HCT116 (cell line): ENCODE measurements around the gene NUP43. TPM values are rescaled to one million over a fixed set of nuclear protein-coding genes. Genes with fewer than 3 reads are reported as not detected.

Experiments used
- ATAC-seq: fragments of 200-7000 bp; cut with Tn5 transposase; 2 replicates; pipeline ENCODE4 v1.9.1; 2020; ENCODE audit warnings: mild to moderate bottlenecking, moderate library complexity
- BruUV-seq: library from RNA; stranded (reverse); fragments of 400-500 nt; replicated peaks from 2 replicates; lab custom pipeline; 2021; lab: Mats Ljungman, UMichigan
- CTCF ChIA-PET: fragments of 300-600 bp; sonication (Branson Sonifier 250); formaldehyde crosslinking; loops from one replicate; lab custom pipeline; 2021; ENCODE audit warnings: antibody characterized with exemption; lab: Charles Lee
- POLR2A ChIA-PET: fragments of 300-600, 350-600 bp; sonication (Branson Sonifier 250); formaldehyde crosslinking; loops from one replicate; lab custom pipeline; 2021; ENCODE audit warnings: antibody characterized with exemption; lab: Charles Lee
- RAD21 ChIA-PET, 2 experiments: fragments of 300-600 bp; sonication (Branson Sonifier 250); formaldehyde crosslinking; loops; one replicate each; lab custom pipeline; 2023; ENCODE audit warnings: low total read pairs in 2 of 2; ENCODE audit not compliant: uncharacterized antibody in 2 of 2, unreplicated experiment in 2 of 2, low non-redundant PET in 1 of 2; lab: Charles Lee
- DNase-seq: peaks from one replicate; pipeline ENCODE4 v3.0.0-alpha.2; 2010; ENCODE audit warnings: low read depth, low spot score
- H2AFZ ChIP-seq: fragments of 200-600 bp; shearing (Covaris generic), sonication (generic); 2 replicates; pipeline ENCODE4 v1.6.1; 2017; ENCODE audit warnings: low read depth, mixed run types, mixed read lengths, antibody characterized with exemption, low read length; ENCODE audit not compliant: poor library complexity, severe bottlenecking
- H3K27ac ChIP-seq: 2 replicates; pipeline ENCODE4 v1.5.1; 2012; ENCODE audit warnings: low read depth, low read length
- H3K27me3 ChIP-seq: fragments of 200-600 bp; sonication (generic); 2 replicates; pipeline ENCODE4 v1.6.1; 2016; ENCODE audit warnings: mixed run types, low read length, mixed read lengths; ENCODE audit not compliant: insufficient read depth
- H3K36me3 ChIP-seq, 2 experiments: fragments of 200-500 bp in 1 of 2; fragments of 200-600 bp in 1 of 2; sonication (Bioruptor generic) in 1 of 2; sonication (generic) in 1 of 2; 2 replicates each; pipeline versions ENCODE4 v1.5.1 to v1.6.1; 2014 to 2016; ENCODE audit warnings: low read length in 2 of 2, inconsistent platforms in 1 of 2, mixed read lengths in 1 of 2, mixed run types in 1 of 2; ENCODE audit not compliant: insufficient read depth in 2 of 2, control insufficient read depth in 1 of 2
- H3K4me1 ChIP-seq, 2 experiments: fragments of 200-600 bp in 1 of 2; sonication (generic) in 1 of 2; 2 replicates each; pipeline versions ENCODE4 v1.5.1 to v1.6.1; 2012 to 2017; ENCODE audit warnings: low read length in 2 of 2, inconsistent platforms in 1 of 2, mild to moderate bottlenecking in 1 of 2, mixed read lengths in 1 of 2, mixed run types in 1 of 2, moderate library complexity in 1 of 2; ENCODE audit not compliant: insufficient read depth in 2 of 2, control insufficient read depth in 1 of 2
- H3K4me2 ChIP-seq: fragments of 200-600 bp; sonication (generic); 2 replicates; pipeline ENCODE4 v1.6.1; 2017; ENCODE audit warnings: mixed run types, low read length, mixed read lengths
- H3K4me3 ChIP-seq, 2 experiments: fragments of 200-600 bp in 1 of 2; sonication (generic) in 1 of 2; replicated peaks in 1 of 2; 2 replicates each; pipeline ENCODE4 v1.5.1; 2011 to 2016; ENCODE audit warnings: low read length in 2 of 2, control low read depth in 1 of 2, low read depth in 1 of 2, mild to moderate bottlenecking in 1 of 2, mixed read lengths in 1 of 2, mixed run types in 1 of 2
- H3K79me2 ChIP-seq: fragments of 200-600 bp; sonication (generic); 2 replicates; pipeline ENCODE4 v1.6.1; 2017; ENCODE audit warnings: mild to moderate bottlenecking, mixed run types, low read length, moderate library complexity, mixed read lengths; ENCODE audit not compliant: insufficient read depth
- H3K9ac ChIP-seq: fragments of 200-600 bp; sonication (generic); 2 replicates; pipeline ENCODE4 v1.6.1; 2016; ENCODE audit warnings: low read length, mixed read lengths
- H3K9me2 ChIP-seq: fragments of 200-600 bp; sonication (generic), shearing (Covaris generic); 2 replicates; pipeline ENCODE4 v1.6.1; 2017; ENCODE audit warnings: mixed run types, mild to moderate bottlenecking, moderate library complexity; ENCODE audit not compliant: insufficient read depth
- H3K9me3 ChIP-seq, 2 experiments: fragments of 200-500 bp in 1 of 2; fragments of 200-600 bp in 1 of 2; sonication (Bioruptor generic) in 1 of 2; sonication (generic) in 1 of 2; 2 replicates each; pipeline ENCODE4 v1.6.1; 2014 to 2017; ENCODE audit warnings: low read length in 2 of 2, mixed read lengths in 2 of 2, inconsistent platforms in 1 of 2, low read depth in 1 of 2, mild to moderate bottlenecking in 1 of 2, mixed run types in 1 of 2, moderate library complexity in 1 of 2; ENCODE audit not compliant: control insufficient read depth in 1 of 2, insufficient read depth in 1 of 2
- H4K20me1 ChIP-seq: fragments of 200-600 bp; sonication (generic), shearing (Covaris generic); 2 replicates; pipeline ENCODE4 v1.6.1; 2017; ENCODE audit warnings: mixed run types, mild to moderate bottlenecking, moderate library complexity; ENCODE audit not compliant: insufficient read depth
- CBX3 ChIP-seq: IDR thresholded peaks from 2 replicates; pipeline ENCODE4 v1.6.1; 2012; ENCODE audit warnings: low read depth
- EGR1 ChIP-seq: IDR thresholded peaks from 2 replicates; pipeline ENCODE4 v1.6.1; 2012; ENCODE audit warnings: low read depth
- ELF1 ChIP-seq: IDR thresholded peaks from 2 replicates; pipeline ENCODE4 v1.6.1; 2012; ENCODE audit warnings: low read depth, borderline replicate concordance
- EZH2 ChIP-seq: fragments of 200-600 bp; sonication (generic); IDR thresholded peaks from 2 replicates; pipeline ENCODE4 v1.6.1; 2017; ENCODE audit warnings: antibody characterized with exemption, mixed run types
- POLR2A ChIP-seq: IDR thresholded peaks from 2 replicates; pipeline ENCODE4 v1.7.0; 2011; ENCODE audit warnings: borderline replicate concordance; ENCODE audit not compliant: insufficient read depth, insufficient read length; ENCODE audit errors: extremely low read depth
- RAD21 ChIP-seq: IDR thresholded peaks from 2 replicates; pipeline ENCODE4 v1.6.1; 2012; ENCODE audit warnings: low read depth, mild to moderate bottlenecking
- SIN3A ChIP-seq: IDR thresholded peaks from 2 replicates; pipeline ENCODE4 v1.6.1; 2012; ENCODE audit warnings: low read depth
- TCF7L2 ChIP-seq: IDR thresholded peaks from 2 replicates; pipeline ENCODE4 v1.7.0; 2011; ENCODE audit warnings: borderline replicate concordance, inconsistent platforms; ENCODE audit not compliant: insufficient read depth, insufficient read length; ENCODE audit errors: extremely low read depth
- ZFX ChIP-seq: fragments of 450-650 bp; IDR thresholded peaks from 2 replicates; pipeline ENCODE4 v1.6.1; 2017
- ZNF274 ChIP-seq: fragments of 200-500 bp; sonication (Bioruptor generic); IDR thresholded peaks from 2 replicates; pipeline ENCODE4 v1.6.1; 2014; ENCODE audit warnings: mild to moderate bottlenecking, low read depth, low read length, inconsistent platforms
- intact Hi-C: fragments of 100-400 bp; cut with micrococcal nuclease; formaldehyde crosslinking; loops from 2 replicates; pipeline ENCODE4 v1.10.0; 2022
- total RNA-seq: library from RNA; stranded (reverse); gene quantifications from one replicate; pipeline ENCODE4 v1.2.1, GENCODE V29; 2021; ENCODE audit not compliant: unreplicated experiment
- TF ChIP-seq, protein P1 (sequence below): IDR thresholded peaks from 2 replicates; pipeline ENCODE4 v1.6.1; 2012
- TF ChIP-seq, protein P2 (sequence below): IDR thresholded peaks from 2 replicates; pipeline ENCODE4 v1.6.1; 2012; ENCODE audit warnings: low read depth
- TF ChIP-seq, protein P3 (sequence below), 3 experiments: fragments of 200-600 bp in 1 of 3; sonication (generic) in 1 of 3; IDR thresholded peaks in 2 of 3; conservative IDR thresholded peaks in 1 of 3; 2 replicates each; pipeline ENCODE4 v1.5.1; 2012 to 2017; ENCODE audit warnings: low read depth in 2 of 3, low read length in 2 of 3, antibody characterized with exemption in 1 of 3, borderline replicate concordance in 1 of 3, control low read depth in 1 of 3, mild to moderate bottlenecking in 1 of 3, mixed read lengths in 1 of 3, mixed run types in 1 of 3, moderate library complexity in 1 of 3; ENCODE audit not compliant: insufficient read depth in 1 of 3
- TF ChIP-seq, protein P4 (sequence below): IDR thresholded peaks from 2 replicates; pipeline ENCODE4 v1.6.1; 2012

Gene NUP43
- total RNA-seq, 1 experiment from 2014 or later = 51.0 TPM

DNA sequence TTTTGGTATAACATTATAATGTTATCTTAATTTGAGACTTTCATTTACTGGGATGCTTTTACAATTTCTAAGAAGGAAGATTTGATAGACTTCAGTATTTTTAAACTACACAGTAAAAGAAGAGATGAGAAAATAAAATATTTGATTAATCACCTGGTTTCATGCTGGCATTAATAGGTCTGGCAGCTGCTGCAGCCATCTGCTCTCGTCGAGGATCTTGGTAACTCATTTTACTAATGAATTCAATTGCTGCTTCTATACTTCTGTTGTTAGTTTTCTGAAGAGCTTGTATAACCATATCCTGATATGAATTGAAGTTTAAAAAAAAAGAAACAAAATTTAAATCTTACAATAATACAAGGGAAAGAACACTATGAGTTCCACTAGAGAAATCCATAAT lies 51.4 kb downstream of the NUP43 start:
- intact Hi-C loops = no loop called here
- Histone ChIP-seq H3K4me1 (no peaks in the 10 kb centered on the region), H3K9me2 (no peaks in the 10 kb centered on the region), H3K27me3 (no peaks in the 10 kb centered on the region), H3K27ac (no peak overlapping the region), H3K4me3 (no peak overlapping the region), H3K9me3 (no peaks in the 10 kb centered on the region), H2AFZ (no peak overlapping the region), H3K4me2 (no peak overlapping the region), H3K9ac (no peak overlapping the region), H3K79me2 (peaks cover 92% of the 10 kb centered on the region), H4K20me1 (peaks cover 15% of the 10 kb centered on the region; the same call in 1 of the 2 replicates), H3K36me3 (peaks cover 9 to 11% of the 10 kb centered on the region in 2 experiments; a peak in 2 of 4 replicates)
- ATAC-seq = no peak
- no peak for DNase-seq
- no TSS peak for BruUV-seq
- ChIA-PET POLR2A (no interaction called here), RAD21 (no interaction called here), CTCF (no interaction called here)
- TF ChIP-seq, protein P1, sequence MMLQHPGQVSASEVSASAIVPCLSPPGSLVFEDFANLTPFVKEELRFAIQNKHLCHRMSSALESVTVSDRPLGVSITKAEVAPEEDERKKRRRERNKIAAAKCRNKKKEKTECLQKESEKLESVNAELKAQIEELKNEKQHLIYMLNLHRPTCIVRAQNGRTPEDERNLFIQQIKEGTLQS = no peak
- TF ChIP-seq, protein P2, sequence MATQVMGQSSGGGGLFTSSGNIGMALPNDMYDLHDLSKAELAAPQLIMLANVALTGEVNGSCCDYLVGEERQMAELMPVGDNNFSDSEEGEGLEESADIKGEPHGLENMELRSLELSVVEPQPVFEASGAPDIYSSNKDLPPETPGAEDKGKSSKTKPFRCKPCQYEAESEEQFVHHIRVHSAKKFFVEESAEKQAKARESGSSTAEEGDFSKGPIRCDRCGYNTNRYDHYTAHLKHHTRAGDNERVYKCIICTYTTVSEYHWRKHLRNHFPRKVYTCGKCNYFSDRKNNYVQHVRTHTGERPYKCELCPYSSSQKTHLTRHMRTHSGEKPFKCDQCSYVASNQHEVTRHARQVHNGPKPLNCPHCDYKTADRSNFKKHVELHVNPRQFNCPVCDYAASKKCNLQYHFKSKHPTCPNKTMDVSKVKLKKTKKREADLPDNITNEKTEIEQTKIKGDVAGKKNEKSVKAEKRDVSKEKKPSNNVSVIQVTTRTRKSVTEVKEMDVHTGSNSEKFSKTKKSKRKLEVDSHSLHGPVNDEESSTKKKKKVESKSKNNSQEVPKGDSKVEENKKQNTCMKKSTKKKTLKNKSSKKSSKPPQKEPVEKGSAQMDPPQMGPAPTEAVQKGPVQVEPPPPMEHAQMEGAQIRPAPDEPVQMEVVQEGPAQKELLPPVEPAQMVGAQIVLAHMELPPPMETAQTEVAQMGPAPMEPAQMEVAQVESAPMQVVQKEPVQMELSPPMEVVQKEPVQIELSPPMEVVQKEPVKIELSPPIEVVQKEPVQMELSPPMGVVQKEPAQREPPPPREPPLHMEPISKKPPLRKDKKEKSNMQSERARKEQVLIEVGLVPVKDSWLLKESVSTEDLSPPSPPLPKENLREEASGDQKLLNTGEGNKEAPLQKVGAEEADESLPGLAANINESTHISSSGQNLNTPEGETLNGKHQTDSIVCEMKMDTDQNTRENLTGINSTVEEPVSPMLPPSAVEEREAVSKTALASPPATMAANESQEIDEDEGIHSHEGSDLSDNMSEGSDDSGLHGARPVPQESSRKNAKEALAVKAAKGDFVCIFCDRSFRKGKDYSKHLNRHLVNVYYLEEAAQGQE = no peak
- TF ChIP-seq ZNF274 (no peak), ZFX (no peak), ELF1 (no peak), EZH2 (no peak), RAD21 (no peak), SIN3A (no peak), CBX3 (no peak), EGR1 (no peak), TCF7L2 (no peak), POLR2A (no peak)
- TF ChIP-seq, protein P3, sequence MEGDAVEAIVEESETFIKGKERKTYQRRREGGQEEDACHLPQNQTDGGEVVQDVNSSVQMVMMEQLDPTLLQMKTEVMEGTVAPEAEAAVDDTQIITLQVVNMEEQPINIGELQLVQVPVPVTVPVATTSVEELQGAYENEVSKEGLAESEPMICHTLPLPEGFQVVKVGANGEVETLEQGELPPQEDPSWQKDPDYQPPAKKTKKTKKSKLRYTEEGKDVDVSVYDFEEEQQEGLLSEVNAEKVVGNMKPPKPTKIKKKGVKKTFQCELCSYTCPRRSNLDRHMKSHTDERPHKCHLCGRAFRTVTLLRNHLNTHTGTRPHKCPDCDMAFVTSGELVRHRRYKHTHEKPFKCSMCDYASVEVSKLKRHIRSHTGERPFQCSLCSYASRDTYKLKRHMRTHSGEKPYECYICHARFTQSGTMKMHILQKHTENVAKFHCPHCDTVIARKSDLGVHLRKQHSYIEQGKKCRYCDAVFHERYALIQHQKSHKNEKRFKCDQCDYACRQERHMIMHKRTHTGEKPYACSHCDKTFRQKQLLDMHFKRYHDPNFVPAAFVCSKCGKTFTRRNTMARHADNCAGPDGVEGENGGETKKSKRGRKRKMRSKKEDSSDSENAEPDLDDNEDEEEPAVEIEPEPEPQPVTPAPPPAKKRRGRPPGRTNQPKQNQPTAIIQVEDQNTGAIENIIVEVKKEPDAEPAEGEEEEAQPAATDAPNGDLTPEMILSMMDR (IDR thresholded peaks at IDR 0.05 in 2 of 3, conservative IDR thresholded peaks at IDR 0.05 in 1 of 3; ENCODE audit: borderline replicate concordance in 1 of 3, insufficient read depth in 1 of 3, low read depth in 2 of 3, low read length in 2 of 3) = no peak
- TF ChIP-seq, protein P4, sequence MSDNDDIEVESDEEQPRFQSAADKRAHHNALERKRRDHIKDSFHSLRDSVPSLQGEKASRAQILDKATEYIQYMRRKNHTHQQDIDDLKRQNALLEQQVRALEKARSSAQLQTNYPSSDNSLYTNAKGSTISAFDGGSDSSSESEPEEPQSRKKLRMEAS = no peak
